Progenitor cell of endocrine pancreas (in vitro differentiated cells): ENCODE data around the gene MRPL55. TPM values are rescaled to one million over a fixed set of nuclear protein-coding genes. Genes with fewer than 3 reads are reported as not detected.

ENCODE experiments used
- DNase-seq: peaks from one replicate; pipeline ENCODE4 v3.0.0; 2021; ENCODE audit warnings: low spot score; ENCODE audit not compliant: unreplicated experiment
- H3K27ac Mint-ChIP-seq: 2 replicates; pipeline ENCODE4 v1.8.0; 2021; ENCODE audit warnings: mild to moderate bottlenecking, moderate library complexity, mixed read lengths
- H3K27me3 Mint-ChIP-seq: 2 replicates; pipeline ENCODE4 v1.8.0; 2021; ENCODE audit warnings: mixed read lengths
- H3K36me3 Mint-ChIP-seq: 2 replicates; pipeline ENCODE4 v1.8.0; 2022; ENCODE audit warnings: mixed read lengths; ENCODE audit not compliant: insufficient read depth
- H3K4me1 Mint-ChIP-seq: 2 replicates; pipeline ENCODE4 v1.8.0; 2021; ENCODE audit warnings: low read depth, mixed read lengths
- H3K4me3 Mint-ChIP-seq: 2 replicates; pipeline ENCODE4 v1.8.0; 2021; ENCODE audit warnings: low read depth, mild to moderate bottlenecking, moderate library complexity, mixed read lengths
- H3K9me3 Mint-ChIP-seq: 2 replicates; pipeline ENCODE4 v1.8.0; 2021; ENCODE audit warnings: low read depth, mixed read lengths
- CTCF ChIP-seq: fragments of 200-600 bp; sonication (generic); IDR thresholded peaks from one replicate; pipeline ENCODE4 v1.5.0; 2021; ENCODE audit warnings: antibody characterized with exemption, mild to moderate bottlenecking; ENCODE audit not compliant: unreplicated experiment
- total RNA-seq: library from RNA; stranded (reverse); gene quantifications from 2 replicates; pipeline ENCODE4 v1.2.1, GENCODE V29; 2021

Gene MRPL55
- total RNA-seq, 1 donor from 2014 or later = 50.3 TPM

DNA sequence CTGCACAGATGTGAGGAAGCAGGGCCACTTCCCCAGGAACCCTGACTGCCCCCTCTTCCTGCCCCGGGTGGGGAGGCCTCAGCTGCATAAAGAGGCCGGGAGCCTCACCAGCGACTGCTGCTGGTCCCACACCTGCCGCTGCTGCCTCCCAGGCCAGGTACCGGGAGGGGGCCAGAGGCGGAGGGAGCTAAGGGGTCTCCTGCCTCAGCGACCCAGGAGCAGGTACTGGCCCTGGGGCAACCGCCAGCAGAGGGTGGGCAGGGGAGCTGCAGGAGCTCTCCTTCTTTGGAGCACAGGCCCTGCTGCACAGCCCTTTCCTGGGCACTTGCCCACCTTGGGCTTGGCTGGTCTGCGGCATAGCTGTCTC lies 47.4 kb upstream of the MRPL55 start:
- Mint-ChIP-seq H3K4me3 (no peak overlapping the region), H3K27ac (no peak overlapping the region), H3K9me3 (no peaks in the 10 kb centered on the region), H3K4me1 (no peaks in the 10 kb centered on the region), H3K36me3 (no peaks in the 10 kb centered on the region), H3K27me3 (no peaks in the 10 kb centered on the region)
- TF ChIP-seq CTCF = no peak
- no peak for DNase-seq

DNA sequence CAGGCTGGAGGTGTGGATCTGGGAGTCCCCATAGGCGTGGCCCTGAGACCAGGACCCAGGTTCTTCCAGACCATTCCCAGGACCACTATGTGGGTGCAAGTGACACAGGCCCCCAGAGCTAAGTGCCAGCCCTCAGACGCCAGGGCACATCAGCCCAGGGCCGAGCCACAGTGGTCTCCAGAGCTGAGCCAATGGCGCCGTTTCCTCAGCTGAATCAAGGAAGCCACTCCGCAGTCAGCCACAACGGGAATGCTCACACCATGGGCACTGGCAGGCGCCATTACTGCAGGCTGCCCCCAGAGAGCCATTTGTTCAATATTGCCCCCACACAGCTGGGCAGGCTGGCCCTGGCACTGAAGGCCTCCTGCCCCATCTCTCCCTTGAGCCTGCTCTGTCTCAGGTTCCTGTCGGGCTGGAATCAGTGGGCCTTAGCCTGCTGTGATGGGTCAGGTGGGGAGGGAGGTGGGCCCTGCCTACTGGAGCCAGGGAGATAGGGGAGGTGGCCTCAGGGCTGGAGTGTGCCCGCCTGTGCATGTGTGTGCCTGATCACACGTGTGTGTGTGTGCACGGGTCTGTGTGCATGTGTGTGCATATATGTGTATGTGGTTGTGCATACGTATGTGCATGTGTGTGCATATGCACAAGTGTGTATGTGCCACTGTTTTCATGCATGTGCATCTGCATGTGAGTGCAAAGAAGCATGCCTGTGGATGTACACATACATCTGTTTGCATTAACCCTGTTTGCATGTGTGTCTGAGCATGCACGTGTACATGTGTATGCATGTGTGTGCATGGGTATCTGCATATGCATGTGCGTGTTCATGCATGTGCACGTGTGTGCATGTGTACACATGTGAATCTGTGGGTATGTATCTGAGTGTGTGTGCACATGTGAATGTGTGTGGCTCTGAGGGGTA lies 46.8 kb upstream of the MRPL55 start:
- no peaks in the 10 kb centered on the region for H3K36me3 Mint-ChIP-seq
- DNase-seq = no peak
- no peak for TF ChIP-seq CTCF
- H3K4me1 Mint-ChIP-seq = no peaks in the 10 kb centered on the region
- no peak overlapping the region for H3K4me3 Mint-ChIP-seq
- no peak overlapping the region for H3K27ac Mint-ChIP-seq
- H3K9me3 Mint-ChIP-seq = no peaks in the 10 kb centered on the region
- no peaks in the 10 kb centered on the region for H3K27me3 Mint-ChIP-seq

DNA sequence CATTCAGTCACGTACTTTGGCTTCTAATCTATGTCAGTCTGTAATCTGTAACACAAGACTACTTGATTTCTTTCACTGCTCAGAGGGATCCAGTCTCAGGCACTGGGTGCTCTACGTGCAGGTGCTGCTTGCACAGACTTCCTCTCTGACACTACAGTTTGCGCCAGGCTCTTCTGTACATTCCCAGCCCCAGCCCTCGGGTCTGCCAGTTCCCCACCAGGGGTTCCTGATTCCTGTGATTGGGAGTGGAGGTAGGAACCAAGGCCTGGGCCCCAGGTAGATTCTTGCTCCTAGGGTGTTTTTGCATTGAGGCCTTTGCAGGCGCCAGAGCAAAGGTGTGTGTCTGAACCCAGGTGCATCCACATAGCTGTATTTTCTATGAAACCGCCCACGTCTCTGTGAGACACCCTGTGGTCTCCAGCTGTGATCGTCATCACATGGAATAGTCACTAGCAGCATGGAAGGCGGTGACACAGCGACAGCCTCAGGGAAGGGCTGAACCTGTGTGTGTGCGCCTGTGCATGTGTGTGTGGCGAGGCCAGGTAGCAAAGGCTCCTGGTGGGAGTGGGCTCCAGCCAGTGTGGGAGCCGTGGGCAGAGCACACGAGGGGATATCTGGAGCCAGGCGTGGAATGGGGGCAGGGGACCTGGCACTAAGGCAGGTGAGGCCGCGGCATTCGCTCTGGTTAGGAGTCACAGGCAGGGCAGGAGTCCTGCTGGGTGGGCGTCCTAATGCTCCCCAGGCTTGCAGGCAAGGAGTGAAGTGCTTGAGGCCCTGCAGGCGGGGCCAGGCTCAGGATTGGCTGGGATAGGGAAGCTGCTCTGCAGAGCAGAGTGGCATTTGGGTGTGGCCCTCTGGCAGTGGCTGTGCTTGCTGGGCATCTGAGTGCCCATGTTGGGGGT lies 45.8 kb upstream of the MRPL55 start:
- Mint-ChIP-seq H3K4me1 (no peaks in the 10 kb centered on the region), H3K9me3 (no peaks in the 10 kb centered on the region), H3K27ac (peak overlapping the region; percentile 33), H3K36me3 (no peaks in the 10 kb centered on the region), H3K4me3 (no peak overlapping the region), H3K27me3 (no peaks in the 10 kb centered on the region)
- DNase-seq = no peak
- TF ChIP-seq CTCF = no peak

DNA sequence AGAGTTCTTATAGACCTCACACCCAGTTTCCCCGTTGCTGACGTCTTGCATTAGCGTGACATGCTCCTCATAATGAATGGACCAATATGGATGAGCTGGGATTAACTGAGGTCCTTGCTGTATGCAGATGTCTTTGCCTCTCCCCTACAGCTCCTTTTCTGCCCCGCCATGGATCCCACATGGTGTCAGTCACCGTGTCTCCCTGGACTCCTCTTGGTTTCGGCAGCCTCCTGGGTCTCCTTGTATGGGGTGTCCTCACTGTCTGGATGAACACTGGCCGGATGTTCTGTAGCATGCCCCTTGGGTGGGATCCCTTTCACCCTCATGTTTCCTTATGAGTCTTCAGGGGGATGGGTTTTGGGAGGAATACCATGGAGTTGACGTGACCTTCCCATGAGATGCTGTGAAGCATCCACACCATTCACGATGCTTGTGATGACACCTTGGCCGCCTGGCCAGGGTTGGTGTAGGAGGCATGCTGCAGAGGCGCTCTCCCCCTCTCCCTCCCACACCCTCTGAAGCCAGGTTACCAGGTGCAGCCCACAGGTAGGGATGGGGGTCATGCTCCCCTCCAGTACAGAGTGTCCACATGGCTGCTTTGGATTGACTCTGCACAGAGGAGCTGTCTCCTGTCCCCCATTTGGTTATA lies 45.0 kb upstream of the MRPL55 start:
- Mint-ChIP-seq H3K27me3 (no peaks in the 10 kb centered on the region), H3K27ac (no peak overlapping the region), H3K9me3 (no peaks in the 10 kb centered on the region), H3K36me3 (no peaks in the 10 kb centered on the region), H3K4me3 (no peak overlapping the region), H3K4me1 (no peaks in the 10 kb centered on the region)
- TF ChIP-seq CTCF = no peak
- DNase-seq = no peak

DNA sequence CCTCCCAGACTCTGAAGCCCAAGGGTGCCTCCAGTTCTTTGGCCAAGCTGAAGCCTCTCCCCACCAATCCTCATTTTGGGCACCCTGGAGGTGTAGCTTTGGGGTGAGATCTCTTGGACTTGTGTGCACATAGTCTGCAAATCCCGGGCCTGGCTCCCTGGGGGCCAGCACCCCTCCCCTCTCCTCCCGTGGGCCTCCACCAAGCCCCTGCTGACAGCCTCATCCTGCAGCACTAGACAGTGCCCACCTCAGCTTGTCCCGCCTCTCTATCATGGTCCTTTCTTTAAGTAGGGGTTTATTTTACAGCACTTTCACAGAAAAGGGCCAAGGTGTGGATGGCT lies 43.8 kb upstream of the MRPL55 start:
- no peak overlapping the region for H3K27ac Mint-ChIP-seq
- no peak for DNase-seq
- H3K4me3 Mint-ChIP-seq = no peak overlapping the region
- no peaks in the 10 kb centered on the region for H3K36me3 Mint-ChIP-seq
- no peaks in the 10 kb centered on the region for H3K4me1 Mint-ChIP-seq
- no peaks in the 10 kb centered on the region for H3K27me3 Mint-ChIP-seq
- no peak for TF ChIP-seq CTCF
- no peaks in the 10 kb centered on the region for H3K9me3 Mint-ChIP-seq
